ENCODE data around the gene LMTK2.
A peak's percentile ranks its signal among the peaks of the same experiment; 100 is the strongest.

LMTK2 gene

DNA sequence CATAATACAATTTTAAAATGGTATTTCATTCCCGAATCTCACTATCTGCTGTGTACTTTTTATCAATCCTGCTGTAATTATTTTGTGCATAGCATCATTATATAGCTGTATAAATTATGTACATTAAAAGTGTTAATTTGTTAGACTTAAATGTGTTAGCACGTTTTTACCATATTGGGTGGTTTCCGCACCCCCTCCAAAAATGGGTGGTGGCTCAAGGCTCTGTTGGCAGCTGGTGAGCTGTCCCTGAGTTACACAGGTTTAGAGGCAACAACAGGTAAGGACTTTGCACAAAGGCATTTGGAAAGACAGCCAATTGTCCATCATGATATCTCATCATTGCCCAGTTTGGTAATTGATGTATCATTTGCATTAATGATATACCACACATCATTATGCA, 18.6 kb upstream of the LMTK2 start:
- Histone ChIP-seq H3K27ac (ENCODE audit: poor library complexity, severe bottlenecking) (no peak overlapping the region), H3K27me3 (ENCODE audit: insufficient read depth, poor library complexity, severe bottlenecking) (no peaks in the 10 kb centered on the region), H3K4me1 (ENCODE audit: insufficient read depth, poor library complexity, severe bottlenecking) (peaks cover 19% of the 10 kb centered on the region), H3K4me3 (ENCODE audit: severe bottlenecking) (no peak overlapping the region), H3K9me3 (ENCODE audit: severe bottlenecking) (no peaks in the 10 kb centered on the region), H3K36me3 (ENCODE audit: low read depth) (no peaks in the 10 kb centered on the region)
- TF ChIP-seq, protein P1, sequence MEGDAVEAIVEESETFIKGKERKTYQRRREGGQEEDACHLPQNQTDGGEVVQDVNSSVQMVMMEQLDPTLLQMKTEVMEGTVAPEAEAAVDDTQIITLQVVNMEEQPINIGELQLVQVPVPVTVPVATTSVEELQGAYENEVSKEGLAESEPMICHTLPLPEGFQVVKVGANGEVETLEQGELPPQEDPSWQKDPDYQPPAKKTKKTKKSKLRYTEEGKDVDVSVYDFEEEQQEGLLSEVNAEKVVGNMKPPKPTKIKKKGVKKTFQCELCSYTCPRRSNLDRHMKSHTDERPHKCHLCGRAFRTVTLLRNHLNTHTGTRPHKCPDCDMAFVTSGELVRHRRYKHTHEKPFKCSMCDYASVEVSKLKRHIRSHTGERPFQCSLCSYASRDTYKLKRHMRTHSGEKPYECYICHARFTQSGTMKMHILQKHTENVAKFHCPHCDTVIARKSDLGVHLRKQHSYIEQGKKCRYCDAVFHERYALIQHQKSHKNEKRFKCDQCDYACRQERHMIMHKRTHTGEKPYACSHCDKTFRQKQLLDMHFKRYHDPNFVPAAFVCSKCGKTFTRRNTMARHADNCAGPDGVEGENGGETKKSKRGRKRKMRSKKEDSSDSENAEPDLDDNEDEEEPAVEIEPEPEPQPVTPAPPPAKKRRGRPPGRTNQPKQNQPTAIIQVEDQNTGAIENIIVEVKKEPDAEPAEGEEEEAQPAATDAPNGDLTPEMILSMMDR (IDR thresholded peaks at IDR 0.05; ENCODE audit: poor library complexity, severe bottlenecking) = no peak
- DNase-seq (ENCODE audit: low spot score) (no peak), ATAC-seq (ENCODE audit: low read depth) (no peak)

DNA sequence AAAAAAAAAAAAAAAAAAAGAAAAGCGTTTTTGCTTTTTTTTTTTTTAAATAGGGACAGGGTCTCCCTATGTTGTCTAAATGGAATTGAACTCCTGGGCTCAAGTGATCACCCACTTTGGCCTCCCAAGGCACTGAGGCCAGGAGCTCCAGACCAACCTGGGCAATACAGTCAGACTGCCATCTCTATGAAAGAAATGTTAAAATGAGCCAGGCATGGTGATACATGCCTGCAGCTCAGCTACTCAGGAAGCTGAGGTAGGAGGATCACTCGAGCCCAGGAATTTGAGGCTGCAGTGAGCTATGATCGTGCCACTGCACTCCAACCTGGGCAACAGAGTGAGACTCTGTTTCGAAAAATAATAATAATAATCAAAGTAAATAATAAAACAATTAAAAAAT, 16.5 kb upstream of the LMTK2 start:
- no peaks in the 10 kb centered on the region for H3K9me3 ChIP-seq (ENCODE audit: severe bottlenecking)
- ATAC-seq (ENCODE audit: low read depth) = no peak
- no peaks in the 10 kb centered on the region for H3K27me3 ChIP-seq (ENCODE audit: insufficient read depth, poor library complexity, severe bottlenecking)
- TF ChIP-seq, protein P1 (IDR thresholded peaks at IDR 0.05; ENCODE audit: poor library complexity, severe bottlenecking) = no peak
- no peak overlapping the region for H3K4me3 ChIP-seq (ENCODE audit: severe bottlenecking)
- no peak for DNase-seq (ENCODE audit: low spot score)
- H3K36me3 ChIP-seq (ENCODE audit: low read depth) = no peaks in the 10 kb centered on the region
- H3K27ac ChIP-seq (ENCODE audit: poor library complexity, severe bottlenecking) = peak overlapping the region; percentile 52
- H3K4me1 ChIP-seq (ENCODE audit: insufficient read depth, poor library complexity, severe bottlenecking) = peaks cover 19% of the 10 kb centered on the region

DNA sequence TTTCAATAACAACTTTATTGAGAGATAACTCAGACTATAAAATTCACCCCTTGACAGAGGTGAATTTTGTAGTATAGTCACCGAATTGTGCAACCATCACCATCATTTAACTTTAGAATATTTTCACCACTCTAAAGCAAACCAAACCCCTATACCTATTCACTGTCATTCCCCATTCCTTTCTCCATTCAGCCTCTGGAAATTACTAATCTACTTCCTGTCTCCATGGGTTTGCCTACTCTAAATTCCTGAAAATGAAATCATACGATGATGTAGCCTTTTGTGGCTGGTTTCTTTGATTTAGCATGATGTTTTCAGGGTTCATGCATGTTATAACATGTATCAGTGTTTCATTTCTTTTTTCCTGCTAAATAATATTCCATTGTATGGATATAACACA, 15.6 kb upstream of the LMTK2 start:
- TF ChIP-seq, protein P1 (IDR thresholded peaks at IDR 0.05; ENCODE audit: poor library complexity, severe bottlenecking) = no peak
- H3K4me1 ChIP-seq (ENCODE audit: insufficient read depth, poor library complexity, severe bottlenecking) = peaks cover 9% of the 10 kb centered on the region
- peak overlapping the region; percentile 52 for H3K27ac ChIP-seq (ENCODE audit: poor library complexity, severe bottlenecking)
- DNase-seq (ENCODE audit: low spot score) (no peak), ATAC-seq (ENCODE audit: low read depth) (peak; percentile 70)
- no peaks in the 10 kb centered on the region for H3K36me3 ChIP-seq (ENCODE audit: low read depth)
- H3K4me3 ChIP-seq (ENCODE audit: severe bottlenecking) = no peak overlapping the region
- H3K27me3 ChIP-seq (ENCODE audit: insufficient read depth, poor library complexity, severe bottlenecking) = no peaks in the 10 kb centered on the region
- peaks cover 7% of the 10 kb centered on the region for H3K9me3 ChIP-seq (ENCODE audit: severe bottlenecking)

DNA sequence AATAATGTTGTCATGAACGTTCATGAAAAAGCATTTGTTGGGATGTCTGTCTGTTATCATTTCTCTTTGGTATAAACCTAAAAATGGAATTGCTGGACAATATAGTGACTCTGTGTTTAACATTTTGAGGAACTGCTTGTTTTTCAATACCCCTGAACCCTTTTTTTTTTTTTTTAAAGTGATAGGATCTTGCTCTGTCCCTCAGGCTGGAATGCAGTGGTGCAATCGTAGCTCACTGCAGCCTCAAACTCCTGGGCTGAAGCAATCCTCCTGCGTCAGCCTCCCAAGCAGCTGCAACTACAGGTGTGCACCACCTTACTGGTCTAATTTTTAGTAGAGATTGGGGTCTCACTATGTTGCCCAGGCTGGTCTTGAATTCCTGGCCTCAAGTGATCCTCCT, 15.1 kb upstream of the LMTK2 start:
- Histone ChIP-seq H3K27ac (ENCODE audit: poor library complexity, severe bottlenecking) (peak overlapping the region; percentile 52), H3K36me3 (ENCODE audit: low read depth) (no peaks in the 10 kb centered on the region), H3K27me3 (ENCODE audit: insufficient read depth, poor library complexity, severe bottlenecking) (no peaks in the 10 kb centered on the region), H3K4me3 (ENCODE audit: severe bottlenecking) (no peak overlapping the region), H3K4me1 (ENCODE audit: insufficient read depth, poor library complexity, severe bottlenecking) (peaks cover 5% of the 10 kb centered on the region), H3K9me3 (ENCODE audit: severe bottlenecking) (peaks cover 12% of the 10 kb centered on the region)
- no peak for DNase-seq (ENCODE audit: low spot score)
- TF ChIP-seq, protein P1 (IDR thresholded peaks at IDR 0.05; ENCODE audit: poor library complexity, severe bottlenecking) = no peak
- no peak for ATAC-seq (ENCODE audit: low read depth)

DNA sequence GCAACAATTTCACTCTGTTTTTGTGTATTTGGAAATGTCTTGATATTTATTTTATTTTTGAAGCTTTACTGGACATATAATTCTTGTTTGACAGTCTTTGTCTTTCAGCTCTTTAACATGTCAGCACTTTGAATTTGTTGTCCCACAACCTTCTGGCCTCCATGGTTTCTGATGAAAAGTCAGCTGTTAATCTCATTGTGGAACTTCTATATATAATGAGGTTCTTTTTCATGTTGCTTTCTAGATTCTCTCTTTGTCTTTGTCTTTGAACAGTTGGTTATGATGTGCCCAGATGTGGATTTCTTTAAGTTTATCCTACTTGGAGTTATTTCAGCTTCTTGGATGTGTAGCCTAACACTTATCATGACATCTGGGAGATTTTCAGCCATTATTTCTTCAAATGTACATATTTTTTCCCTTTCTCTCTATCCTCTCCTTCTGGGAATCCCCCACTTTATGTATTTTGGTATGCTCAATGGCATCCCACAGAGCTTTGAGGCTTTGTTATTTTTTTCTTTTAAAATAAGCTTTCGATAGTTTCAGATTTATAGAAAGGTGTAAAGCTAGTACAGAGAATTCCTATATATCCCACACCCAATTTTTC, 9.5 kb upstream of the LMTK2 start:
- TF ChIP-seq, protein P1 (IDR thresholded peaks at IDR 0.05; ENCODE audit: poor library complexity, severe bottlenecking) = no peak
- Histone ChIP-seq H3K4me3 (ENCODE audit: severe bottlenecking) (no peak overlapping the region), H3K27me3 (ENCODE audit: insufficient read depth, poor library complexity, severe bottlenecking) (no peaks in the 10 kb centered on the region), H3K4me1 (ENCODE audit: insufficient read depth, poor library complexity, severe bottlenecking) (no peaks in the 10 kb centered on the region), H3K36me3 (ENCODE audit: low read depth) (no peaks in the 10 kb centered on the region), H3K27ac (ENCODE audit: poor library complexity, severe bottlenecking) (no peak overlapping the region), H3K9me3 (ENCODE audit: severe bottlenecking) (peaks cover 19% of the 10 kb centered on the region)
- ATAC-seq (ENCODE audit: low read depth) (no peak), DNase-seq (ENCODE audit: low spot score) (no peak)

Measured in RWPE2 (cell line).